ENCODE data around the gene KIAA0040. TPM values are rescaled to one million over a fixed set of nuclear protein-coding genes. Genes with fewer than 3 reads are reported as not detected.

KIAA0040 gene
- total and polyA plus RNA-seq, 10 of the 15 experiments (the other 5 are each of a cell fraction or from before 2014, with no cell fraction given), result 7.6 to 47.7 (median 23.5) TPM

DNA sequence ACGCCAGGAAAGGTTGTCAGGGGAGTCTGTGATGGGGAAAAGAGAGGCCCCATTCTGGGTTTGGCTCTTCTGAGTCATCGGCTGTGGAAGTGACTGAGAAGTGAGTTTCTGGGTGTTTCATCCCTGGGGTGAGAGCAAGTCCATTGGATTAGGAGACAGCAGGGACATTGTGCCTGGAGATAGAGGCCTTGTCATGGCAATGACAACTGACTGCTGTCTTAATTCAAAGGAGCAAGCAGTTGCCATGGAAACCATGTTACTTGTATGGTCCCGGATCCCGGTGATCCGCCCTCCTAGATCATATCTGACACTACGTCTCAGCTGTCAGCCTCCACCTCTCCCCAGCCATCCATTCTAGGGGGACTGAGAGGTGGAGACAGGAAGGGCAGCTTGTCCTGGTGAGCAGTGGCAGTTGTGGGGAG is 34.4 kb downstream of the KIAA0040 start:
- no peak overlapping the region for H3K9ac ChIP-seq (ENCODE audit: control insufficient read depth, insufficient read depth, low read length)
- RAD21 ChIA-PET (ENCODE audit: unreplicated experiment), result interaction anchor here (1.0 to 5.5 kb wide), 4 partner anchors 12 to 161 kb away, joined by 3 to 193 read pairs (median 34); partner anchors contain the start of gene KIAA0040
- in situ Hi-C loops (cut with MboI), result loop anchor here (5.0 to 10.0 kb wide), 3 partner anchors 164 to 917 kb away; no protein-coding TSS in a partner anchor
- DNase-seq (ENCODE audit: low read depth, low spot score) (no peak), ATAC-seq (no peak), FAIRE-seq (no peak)
- H3K9me3 ChIP-seq (replicated peaks; ENCODE audit: control insufficient read depth, insufficient read depth, low read length), result no peaks in the 10 kb centered on the region
- POLR2A ChIA-PET, result no interaction called here
- CTCF ChIA-PET, result interaction anchor here (1.0 to 12.8 kb wide), 4 partner anchors 12 to 180 kb away, joined by 3 to 477 read pairs (median 4); no protein-coding TSS in a partner anchor
- intact Hi-C loops (cut with micrococcal nuclease; ENCODE audit: unreplicated experiment), result loop anchor here (10.0 kb wide), 2 partner anchors 587 to 917 kb away; partner anchors contain the start of gene TNR
- H2AFZ ChIP-seq (ENCODE audit: control insufficient read depth, low read depth, low read length), result no peak overlapping the region
- H3K4me1 ChIP-seq (ENCODE audit: control insufficient read depth, insufficient read depth, low read length), result peaks cover 7% of the 10 kb centered on the region; the same call in 1 of the 2 replicates
- no peak overlapping the region for H3K4me3 ChIP-seq
- no peak overlapping the region for H3K27ac ChIP-seq (ENCODE audit: control insufficient read depth, insufficient read depth)
- H3K27me3 ChIP-seq (replicated peaks in 1 of 2; ENCODE audit: control insufficient read depth in 2 of 2, insufficient read depth in 2 of 2, low read length in 1 of 2), result 0 out of 4 replicates have a peak, but pooled peaks cover 0 to 3% of the 10 kb centered on the region in 2 experiments
- H3K4me2 ChIP-seq (ENCODE audit: control insufficient read depth, insufficient read depth), result no peak overlapping the region
- SMC1A ChIA-PET (ENCODE audit: uncharacterized antibody, unreplicated experiment), result interaction anchor here (1.2 to 4.1 kb wide), 5 partner anchors 11 to 160 kb away, joined by 6 to 268 read pairs (median 12); no protein-coding TSS in a partner anchor
- peaks cover 7 to 13% of the 10 kb centered on the region in 2 experiments; a peak in 3 of 4 replicates for H3K36me3 ChIP-seq (ENCODE audit: control insufficient read depth in 2 of 2, insufficient read depth in 2 of 2, low read length in 1 of 2)
- H3K79me2 ChIP-seq (ENCODE audit: control insufficient read depth, insufficient read depth, low read length), result no peaks in the 10 kb centered on the region
- no peaks in the 10 kb centered on the region for H4K20me1 ChIP-seq (ENCODE audit: control insufficient read depth, insufficient read depth)
- WGBS (ENCODE audit: insufficient coverage, insufficient replicate concordance, low lambda C conversion rate, missing lambda C conversion rate), result 86% methylated on average over 6 of the region's 6 CpGs
- BruUV-seq (replicated peaks), result no TSS peak
- TF ChIP-seq FOXK2 (IDR thresholded peaks at IDR 0.05) (no peak), IRF4 (IDR thresholded peaks at IDR 0.05; ENCODE audit: low read depth, low read length) (no peak), MTA2 (IDR thresholded peaks at IDR 0.05; ENCODE audit: low read depth) (no peak), BMI1 (IDR thresholded peaks at IDR 0.05; ENCODE audit: borderline replicate concordance) (no peak), EZH2 (IDR thresholded peaks at IDR 0.05; ENCODE audit: borderline replicate concordance, control insufficient read depth, low read depth, low read length) (no peak), SUZ12 (IDR thresholded peaks at IDR 0.05; ENCODE audit: unreplicated experiment) (no peak), RELA (IDR thresholded peaks at IDR 0.05; ENCODE audit: borderline replicate concordance, partially characterized antibody) (no peak), NRF1 (conservative IDR thresholded peaks at IDR 0.05; ENCODE audit: low read depth, low read length) (no peak), BACH1 (IDR thresholded peaks at IDR 0.05; ENCODE audit: borderline replicate concordance) (no peak), POLR2AphosphoS5 (IDR thresholded peaks at IDR 0.05; ENCODE audit: low read length) (no peak)
- TF ChIP-seq, protein P1, sequence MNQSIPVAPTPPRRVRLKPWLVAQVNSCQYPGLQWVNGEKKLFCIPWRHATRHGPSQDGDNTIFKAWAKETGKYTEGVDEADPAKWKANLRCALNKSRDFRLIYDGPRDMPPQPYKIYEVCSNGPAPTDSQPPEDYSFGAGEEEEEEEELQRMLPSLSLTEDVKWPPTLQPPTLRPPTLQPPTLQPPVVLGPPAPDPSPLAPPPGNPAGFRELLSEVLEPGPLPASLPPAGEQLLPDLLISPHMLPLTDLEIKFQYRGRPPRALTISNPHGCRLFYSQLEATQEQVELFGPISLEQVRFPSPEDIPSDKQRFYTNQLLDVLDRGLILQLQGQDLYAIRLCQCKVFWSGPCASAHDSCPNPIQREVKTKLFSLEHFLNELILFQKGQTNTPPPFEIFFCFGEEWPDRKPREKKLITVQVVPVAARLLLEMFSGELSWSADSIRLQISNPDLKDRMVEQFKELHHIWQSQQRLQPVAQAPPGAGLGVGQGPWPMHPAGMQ (IDR thresholded peaks at IDR 0.05; ENCODE audit: borderline replicate concordance), result no peak
- TF ChIP-seq, protein P2, sequence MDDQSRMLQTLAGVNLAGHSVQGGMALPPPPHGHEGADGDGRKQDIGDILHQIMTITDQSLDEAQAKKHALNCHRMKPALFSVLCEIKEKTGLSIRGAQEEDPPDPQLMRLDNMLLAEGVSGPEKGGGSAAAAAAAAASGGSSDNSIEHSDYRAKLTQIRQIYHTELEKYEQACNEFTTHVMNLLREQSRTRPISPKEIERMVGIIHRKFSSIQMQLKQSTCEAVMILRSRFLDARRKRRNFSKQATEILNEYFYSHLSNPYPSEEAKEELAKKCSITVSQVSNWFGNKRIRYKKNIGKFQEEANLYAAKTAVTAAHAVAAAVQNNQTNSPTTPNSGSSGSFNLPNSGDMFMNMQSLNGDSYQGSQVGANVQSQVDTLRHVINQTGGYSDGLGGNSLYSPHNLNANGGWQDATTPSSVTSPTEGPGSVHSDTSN (IDR thresholded peaks at IDR 0.05; ENCODE audit: insufficient replicate concordance, low read depth, low read length), result no peak
- TF ChIP-seq, protein P3, sequence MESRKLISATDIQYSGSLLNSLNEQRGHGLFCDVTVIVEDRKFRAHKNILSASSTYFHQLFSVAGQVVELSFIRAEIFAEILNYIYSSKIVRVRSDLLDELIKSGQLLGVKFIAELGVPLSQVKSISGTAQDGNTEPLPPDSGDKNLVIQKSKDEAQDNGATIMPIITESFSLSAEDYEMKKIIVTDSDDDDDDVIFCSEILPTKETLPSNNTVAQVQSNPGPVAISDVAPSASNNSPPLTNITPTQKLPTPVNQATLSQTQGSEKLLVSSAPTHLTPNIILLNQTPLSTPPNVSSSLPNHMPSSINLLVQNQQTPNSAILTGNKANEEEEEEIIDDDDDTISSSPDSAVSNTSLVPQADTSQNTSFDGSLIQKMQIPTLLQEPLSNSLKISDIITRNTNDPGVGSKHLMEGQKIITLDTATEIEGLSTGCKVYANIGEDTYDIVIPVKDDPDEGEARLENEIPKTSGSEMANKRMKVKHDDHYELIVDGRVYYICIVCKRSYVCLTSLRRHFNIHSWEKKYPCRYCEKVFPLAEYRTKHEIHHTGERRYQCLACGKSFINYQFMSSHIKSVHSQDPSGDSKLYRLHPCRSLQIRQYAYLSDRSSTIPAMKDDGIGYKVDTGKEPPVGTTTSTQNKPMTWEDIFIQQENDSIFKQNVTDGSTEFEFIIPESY (IDR thresholded peaks at IDR 0.05), result no peak
- TF ChIP-seq, protein P4, sequence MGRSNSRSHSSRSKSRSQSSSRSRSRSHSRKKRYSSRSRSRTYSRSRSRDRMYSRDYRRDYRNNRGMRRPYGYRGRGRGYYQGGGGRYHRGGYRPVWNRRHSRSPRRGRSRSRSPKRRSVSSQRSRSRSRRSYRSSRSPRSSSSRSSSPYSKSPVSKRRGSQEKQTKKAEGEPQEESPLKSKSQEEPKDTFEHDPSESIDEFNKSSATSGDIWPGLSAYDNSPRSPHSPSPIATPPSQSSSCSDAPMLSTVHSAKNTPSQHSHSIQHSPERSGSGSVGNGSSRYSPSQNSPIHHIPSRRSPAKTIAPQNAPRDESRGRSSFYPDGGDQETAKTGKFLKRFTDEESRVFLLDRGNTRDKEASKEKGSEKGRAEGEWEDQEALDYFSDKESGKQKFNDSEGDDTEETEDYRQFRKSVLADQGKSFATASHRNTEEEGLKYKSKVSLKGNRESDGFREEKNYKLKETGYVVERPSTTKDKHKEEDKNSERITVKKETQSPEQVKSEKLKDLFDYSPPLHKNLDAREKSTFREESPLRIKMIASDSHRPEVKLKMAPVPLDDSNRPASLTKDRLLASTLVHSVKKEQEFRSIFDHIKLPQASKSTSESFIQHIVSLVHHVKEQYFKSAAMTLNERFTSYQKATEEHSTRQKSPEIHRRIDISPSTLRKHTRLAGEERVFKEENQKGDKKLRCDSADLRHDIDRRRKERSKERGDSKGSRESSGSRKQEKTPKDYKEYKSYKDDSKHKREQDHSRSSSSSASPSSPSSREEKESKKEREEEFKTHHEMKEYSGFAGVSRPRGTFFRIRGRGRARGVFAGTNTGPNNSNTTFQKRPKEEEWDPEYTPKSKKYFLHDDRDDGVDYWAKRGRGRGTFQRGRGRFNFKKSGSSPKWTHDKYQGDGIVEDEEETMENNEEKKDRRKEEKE (IDR thresholded peaks at IDR 0.05), result no peak
- TF ChIP-seq, protein P5, sequence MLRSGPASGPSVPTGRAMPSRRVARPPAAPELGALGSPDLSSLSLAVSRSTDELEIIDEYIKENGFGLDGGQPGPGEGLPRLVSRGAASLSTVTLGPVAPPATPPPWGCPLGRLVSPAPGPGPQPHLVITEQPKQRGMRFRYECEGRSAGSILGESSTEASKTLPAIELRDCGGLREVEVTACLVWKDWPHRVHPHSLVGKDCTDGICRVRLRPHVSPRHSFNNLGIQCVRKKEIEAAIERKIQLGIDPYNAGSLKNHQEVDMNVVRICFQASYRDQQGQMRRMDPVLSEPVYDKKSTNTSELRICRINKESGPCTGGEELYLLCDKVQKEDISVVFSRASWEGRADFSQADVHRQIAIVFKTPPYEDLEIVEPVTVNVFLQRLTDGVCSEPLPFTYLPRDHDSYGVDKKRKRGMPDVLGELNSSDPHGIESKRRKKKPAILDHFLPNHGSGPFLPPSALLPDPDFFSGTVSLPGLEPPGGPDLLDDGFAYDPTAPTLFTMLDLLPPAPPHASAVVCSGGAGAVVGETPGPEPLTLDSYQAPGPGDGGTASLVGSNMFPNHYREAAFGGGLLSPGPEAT (IDR thresholded peaks at IDR 0.05; ENCODE audit: low read depth), result no peak
